ENCODE results near the gene CCDC88A.
"Not testable (repeated sequence)": the region's sequence is repeated elsewhere in the genome, so short reads cannot be mapped to it uniquely, and the experiment has no call there.

The CCDC88A gene

DNA sequence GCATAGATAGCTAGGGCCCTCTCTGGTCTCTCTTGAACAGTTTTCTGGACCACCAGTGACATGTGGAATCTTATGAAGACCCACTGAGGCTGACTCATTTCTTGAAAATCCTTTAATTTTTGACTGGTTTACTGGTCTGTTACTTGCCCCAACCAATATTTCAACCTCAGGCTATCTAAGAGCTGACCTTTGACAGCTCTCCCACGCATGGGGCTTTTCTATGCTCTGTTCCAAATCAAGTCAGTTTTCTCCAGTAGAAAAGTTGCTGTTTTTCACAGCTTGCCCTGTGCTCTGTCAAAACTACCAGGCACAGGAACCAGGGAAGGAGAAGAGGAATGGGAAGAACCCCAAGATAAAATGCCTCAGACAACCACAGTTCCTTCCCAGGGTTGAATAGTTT is 104.7 kb downstream of the CCDC88A start:
- no peak for DNase-seq (ENCODE audit: low spot score)

DNA sequence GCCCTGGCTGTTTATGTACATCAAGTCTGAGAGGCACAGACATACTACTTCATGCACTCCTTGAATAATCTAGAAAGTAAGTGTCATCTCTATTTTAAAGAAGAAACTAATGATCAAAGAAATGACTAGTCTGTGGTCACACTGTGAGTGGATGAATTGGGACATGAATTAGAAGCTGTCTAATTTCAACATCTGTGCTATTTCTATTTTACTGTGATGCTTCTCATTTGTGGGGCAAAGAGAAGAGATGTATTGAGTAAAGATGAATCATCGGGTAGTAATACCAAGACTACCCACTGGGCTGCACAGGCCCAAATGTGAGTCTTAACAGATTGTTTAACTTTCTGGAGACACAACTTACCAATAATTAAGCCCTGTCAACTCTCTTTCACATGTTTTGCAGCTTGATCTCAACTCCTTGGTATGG is 108.2 kb downstream of the CCDC88A start:
- DNase-seq (ENCODE audit: low spot score) (peak; percentile 12), FAIRE-seq (no peak)

More for the DNA sequence above, 104.7 kb downstream of the CCDC88A start:
- FAIRE-seq: no peak

DNA sequence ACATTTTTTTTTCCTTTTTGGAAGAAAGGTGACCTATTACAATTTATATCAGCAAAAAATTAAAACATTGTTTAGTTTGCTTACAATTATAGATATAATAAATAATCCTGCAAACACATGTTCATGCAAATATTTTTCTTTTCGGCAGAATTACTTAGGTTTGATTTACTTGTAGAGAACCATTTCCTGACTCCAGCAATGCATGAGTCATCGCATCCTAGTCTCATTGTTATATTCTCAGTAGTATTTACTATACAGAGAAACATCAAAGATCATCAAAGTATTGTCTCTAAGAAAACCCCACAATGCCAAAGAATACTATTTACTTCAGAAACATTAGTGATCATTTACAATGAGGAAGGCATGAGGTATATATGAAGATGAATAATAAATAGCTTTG is 110.2 kb downstream of the CCDC88A start:
- peak; percentile 9 for FAIRE-seq
- peak; percentile 8 for DNase-seq (ENCODE audit: low spot score)

DNA sequence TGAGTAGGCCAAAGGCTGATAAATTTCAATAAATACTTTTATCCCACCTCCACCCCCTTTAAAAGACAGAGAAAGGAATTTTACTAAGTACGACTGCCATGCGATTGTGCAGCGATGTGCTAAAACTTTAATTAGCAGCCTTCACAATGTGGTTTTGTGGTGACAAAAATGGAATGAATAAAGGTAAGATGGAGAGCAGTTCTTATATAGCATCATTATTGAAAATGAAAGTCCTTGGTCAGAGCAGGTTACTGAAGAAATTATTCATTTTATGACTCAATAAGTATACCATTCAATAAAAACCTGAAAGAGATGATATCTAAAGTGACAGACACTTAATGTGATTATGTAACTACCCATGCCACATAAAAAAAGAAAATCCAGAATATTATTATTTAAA is 117.4 kb downstream of the CCDC88A start:
- FAIRE-seq (no peak), DNase-seq (ENCODE audit: low spot score) (no peak)

DNA sequence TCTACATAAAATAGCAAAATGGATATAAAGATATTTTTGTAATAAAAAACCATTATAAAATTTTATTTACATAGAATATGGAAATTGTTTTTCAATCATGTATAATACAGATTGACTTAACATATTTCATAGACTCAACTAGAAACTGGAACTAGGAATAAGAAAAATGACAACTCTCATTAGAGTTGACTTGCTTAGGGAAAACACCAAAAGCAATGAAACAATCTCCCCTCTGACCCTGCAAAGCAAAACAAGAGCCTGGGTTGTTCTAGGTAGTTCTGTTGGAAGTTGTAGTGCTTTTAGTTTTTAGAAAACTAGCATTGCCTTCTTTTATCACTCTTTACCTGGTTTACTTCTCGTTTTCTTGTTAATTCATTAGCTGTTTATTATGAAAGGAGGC is 118.4 kb downstream of the CCDC88A start:
- DNase-seq (ENCODE audit: low spot score) (no peak), FAIRE-seq (no peak)

DNA sequence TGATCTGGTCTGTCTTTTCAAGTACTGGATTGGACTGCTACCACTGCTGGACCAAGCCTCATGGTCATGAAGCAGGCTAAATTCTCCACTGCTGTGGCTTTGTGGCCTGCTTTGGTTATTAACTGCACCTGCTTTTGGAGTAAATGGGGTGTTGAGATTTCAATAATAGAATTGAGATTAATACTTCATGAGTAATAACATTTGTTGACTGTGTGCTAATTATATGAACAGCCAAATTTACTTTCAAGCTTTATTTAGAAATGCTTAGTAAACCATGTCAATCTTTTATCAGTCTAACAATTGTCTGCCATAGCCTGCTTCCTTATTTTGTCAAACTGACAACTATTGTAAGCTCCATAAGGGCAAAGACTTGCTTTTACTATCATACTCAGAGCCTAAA is 123.3 kb downstream of the CCDC88A start:
- DNase-seq (ENCODE audit: low spot score): no peak
- no peak for FAIRE-seq

DNA sequence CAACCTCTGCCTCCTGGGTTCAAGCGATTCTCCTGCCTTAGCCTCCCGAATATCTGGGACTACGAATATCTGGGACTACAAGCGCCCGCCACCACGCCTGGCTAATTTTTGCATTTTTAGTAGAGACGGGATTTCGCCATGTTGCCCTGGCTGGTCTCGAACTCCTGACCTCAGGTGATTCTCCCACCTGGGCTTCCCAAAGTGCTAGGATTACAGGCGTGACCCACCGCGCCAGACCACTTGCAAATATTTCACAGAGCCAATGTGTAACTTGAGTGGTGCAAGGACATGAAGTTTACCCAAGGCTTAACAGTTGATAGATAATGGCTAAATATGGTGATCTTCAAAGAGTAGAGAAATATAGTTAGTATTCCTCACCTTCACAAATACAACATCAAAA is 136.6 kb downstream of the CCDC88A start:
- FAIRE-seq (no peak), DNase-seq (ENCODE audit: low spot score) (no peak)

DNA sequence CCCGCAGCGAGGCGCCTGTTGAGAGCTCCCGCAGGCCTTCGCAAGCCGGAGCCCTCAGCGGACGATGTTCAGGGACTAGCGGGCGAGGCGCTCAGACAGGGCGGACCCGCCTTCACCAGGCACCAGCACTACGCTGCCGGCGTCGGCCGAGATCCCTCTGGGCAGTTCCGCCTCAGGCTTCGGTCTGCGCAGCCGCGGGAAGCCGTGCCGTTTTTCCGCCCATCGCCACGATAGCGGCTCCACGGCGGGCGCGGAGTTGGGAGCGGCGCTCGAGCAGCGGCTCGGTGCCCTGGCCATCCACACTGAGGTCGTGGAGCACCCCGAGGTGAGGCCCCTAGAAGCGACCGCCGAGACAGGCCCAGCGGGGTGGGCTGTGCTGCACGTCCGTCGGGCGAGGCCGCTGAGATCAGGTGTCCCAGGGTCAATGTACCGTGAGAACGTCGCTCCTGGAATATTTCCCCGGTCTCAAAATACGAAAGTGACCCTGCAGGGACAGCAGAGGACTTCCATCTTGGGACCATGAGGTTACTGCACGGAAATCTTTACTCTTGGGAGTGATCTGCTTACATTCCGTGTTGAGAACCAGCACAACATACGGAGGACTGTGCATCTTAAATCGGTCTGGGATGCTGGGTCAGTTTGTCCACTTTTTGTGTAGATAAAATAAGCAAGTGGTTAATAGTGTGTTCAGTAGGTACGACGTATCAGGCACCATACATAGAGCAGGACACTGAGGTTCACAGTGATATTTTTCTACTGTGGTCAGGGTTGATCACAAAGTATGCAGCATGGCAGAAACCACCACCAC is 137.3 kb downstream of the CCDC88A start:
- FAIRE-seq (peak; percentile 13), DNase-seq (ENCODE audit: low spot score) (peak; percentile 95)

DNA sequence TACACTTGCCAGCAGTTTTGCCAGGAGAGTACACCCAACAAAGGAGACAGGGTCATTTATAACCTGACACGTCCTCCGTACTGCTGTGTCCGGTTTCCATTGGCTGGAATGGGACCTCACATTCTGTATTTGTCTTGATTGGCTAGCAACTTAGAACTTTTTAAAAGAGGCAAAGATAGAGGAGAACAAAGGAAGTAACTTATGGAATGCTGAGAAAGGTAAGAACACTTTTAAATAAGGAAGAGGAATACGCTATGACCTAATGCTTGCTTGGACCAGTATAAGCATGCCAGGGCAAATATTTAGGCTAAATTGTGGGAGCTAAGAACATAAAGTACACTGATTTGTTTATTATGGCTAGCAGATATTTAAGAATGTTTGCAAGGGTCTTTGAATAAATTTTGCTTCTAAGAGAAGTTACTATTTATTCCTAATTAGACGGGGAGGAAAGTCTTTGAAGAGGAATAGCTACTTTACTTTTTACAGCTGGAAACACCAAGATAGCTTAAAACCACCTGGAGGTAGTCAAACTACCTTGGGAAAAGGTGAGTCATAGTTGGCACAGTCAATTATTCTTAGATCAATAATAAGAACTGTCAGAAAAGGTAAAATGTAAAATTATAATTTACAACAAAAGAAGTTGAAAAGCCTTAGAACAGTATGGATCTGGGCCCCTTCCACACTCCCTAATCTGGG is 138.7 kb downstream of the CCDC88A start:
- not testable (repeated sequence) for DNase-seq (ENCODE audit: low spot score); FAIRE-seq

DNA sequence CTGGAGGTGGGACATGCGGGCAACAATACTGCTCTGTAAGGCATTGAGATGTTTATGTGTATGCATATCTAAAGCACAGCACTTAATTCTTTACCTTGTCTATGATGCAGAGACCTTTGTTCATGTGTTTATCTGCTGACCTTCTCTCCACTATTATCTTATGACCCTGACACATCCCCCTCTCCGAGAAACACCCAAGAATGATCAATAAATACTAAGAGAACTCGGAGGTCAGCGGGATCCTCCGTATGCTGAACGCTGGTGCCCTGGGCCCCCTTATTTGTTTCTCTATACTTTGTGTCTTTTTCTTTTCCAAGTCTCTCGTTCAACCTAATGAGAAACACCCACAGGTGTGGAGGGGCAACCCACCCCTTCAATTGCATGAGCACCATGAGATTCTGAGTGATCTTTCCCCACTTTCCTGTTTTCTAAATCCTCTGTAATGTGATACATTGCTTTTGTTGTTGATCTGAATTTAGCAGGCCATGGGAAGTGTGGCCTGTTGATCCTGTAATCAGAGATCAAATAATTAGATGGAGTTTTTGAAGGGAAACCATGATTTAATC is 139.7 kb downstream of the CCDC88A start:
- DNase-seq (ENCODE audit: low spot score); FAIRE-seq: not testable (repeated sequence)

DNA sequence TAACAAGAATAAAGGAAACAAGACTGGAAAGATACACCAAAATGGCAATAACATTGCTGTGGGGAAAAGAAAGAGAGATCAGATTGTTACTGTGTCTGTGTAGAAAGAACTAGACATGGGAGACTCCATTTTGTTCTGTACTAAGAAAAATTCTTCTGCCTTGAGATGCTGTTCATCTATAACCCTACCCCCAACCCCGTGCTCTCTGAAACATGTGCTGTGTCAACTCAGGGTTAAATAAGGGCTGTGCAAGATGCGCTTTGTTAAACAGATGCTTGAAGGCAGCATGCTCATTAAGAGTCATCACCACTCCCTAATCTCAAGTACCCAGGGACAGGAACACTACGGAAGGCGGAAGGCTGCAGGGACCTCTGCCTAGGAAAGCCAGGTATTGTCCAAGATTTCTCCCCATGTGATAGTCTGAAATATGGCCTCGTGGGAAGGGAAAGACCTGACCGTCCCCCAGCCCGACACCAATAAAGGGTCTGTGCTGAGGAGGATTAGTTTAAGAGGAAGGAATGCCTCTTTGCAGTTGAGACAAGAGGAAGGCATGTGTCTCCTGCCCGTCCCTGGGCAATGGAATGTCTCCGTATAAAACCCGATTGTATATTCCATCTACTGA is 140.3 kb downstream of the CCDC88A start:
- not testable (repeated sequence) for FAIRE-seq; DNase-seq (ENCODE audit: low spot score)

DNA sequence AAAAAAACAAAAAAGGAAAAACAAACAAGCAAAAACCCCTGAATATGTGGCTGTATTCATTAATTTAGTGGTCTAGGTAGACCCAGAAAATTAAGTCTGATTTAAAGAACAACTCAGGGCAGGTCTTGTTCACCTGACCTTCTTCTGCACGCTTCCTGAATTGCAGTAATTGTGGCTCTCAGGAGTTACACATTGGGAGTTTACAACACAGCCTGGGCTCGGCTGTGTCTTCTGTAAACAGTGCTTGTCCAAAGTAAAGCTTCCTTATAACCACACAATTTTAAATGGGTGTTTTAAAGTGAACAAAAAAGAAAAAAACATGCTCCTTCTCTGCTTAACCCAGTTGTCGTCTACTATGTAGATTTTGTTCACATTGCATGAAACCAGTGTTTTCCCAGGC is 142.3 kb downstream of the CCDC88A start:
- no peak for FAIRE-seq
- no peak for DNase-seq (ENCODE audit: low spot score)

DNA sequence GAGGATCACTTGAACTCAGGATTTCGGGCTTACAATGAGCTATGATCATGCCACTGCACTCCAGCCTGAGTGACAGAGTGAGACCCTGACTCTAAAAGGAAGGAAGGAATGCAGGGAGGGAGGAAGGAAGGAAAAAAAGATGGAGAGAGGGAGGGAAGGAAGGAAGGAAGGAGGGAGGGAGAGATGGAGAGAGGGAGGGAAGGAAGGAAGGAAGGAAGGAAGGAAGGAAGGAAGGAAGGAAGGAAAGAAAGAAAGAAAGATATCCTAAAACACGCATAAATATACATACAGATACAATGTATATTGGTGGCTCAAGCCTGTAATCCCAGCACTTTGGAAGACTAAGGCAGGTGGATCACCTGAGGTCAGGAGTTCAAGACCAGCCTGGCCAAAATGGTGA is 145.3 kb downstream of the CCDC88A start:
- FAIRE-seq; DNase-seq (ENCODE audit: low spot score): not testable (repeated sequence)

DNA sequence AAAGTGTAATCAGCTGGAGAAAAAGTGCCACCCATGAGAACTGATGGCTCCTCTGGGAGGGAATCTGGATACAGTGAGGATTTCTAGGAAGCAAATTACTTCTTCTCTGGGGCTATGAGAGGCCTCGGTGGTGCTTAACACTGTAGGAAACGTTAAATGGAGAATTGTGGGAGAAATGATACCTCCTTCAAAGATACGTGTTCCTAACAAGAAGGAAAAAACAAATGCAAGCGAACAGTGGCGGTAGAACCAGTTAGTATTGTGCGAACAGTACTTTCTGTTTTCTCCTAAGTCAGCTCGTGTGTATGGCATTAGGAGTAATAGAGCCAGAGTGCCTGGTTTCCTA is 150.0 kb downstream of the CCDC88A start:
- FAIRE-seq: no peak

DNA sequence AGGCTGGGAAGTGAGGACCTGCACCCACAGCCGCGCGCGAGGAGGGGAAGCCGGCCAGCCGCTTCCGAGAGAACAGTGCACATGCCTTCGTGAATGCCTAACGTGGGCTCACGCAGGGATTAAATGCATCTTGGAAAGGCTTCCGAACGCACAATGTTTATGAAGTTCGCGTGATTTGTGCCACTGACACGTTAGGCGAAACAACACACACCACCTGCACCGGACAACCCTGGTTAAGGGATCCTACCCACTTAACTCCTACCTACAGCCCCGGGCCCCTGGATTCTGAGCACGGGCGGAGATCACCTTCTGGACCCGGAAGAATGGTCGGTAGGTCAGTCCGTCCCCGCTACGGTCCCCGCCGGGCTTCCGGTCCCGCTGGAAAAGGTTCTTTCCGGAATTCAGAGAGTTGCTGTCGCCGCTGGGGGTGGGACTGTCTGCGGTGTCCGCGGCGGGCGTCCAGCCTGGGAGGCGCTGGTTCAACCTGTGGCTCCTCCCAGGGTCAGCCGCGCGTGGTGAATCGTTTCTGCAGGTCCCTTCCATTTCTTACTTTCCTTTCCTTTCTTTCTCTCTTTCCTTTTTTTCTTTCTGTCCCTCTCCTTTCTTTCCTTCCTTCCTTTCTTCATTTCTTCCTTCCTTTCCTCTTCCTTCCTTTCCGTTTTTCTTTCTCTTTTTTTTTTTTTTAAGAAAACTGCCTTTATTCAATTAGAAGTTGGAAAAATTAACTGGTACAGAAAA is 150.6 kb downstream of the CCDC88A start, which contains the start of gene MTIF2:
Gene MTIF2 (minus strand): TSS at position 325 of the 738 bp plus-strand sequence. CDS start 5,373 bp downstream, outside the sequence.
- FAIRE-seq (peak; percentile 20), DNase-seq (ENCODE audit: low spot score) (peak; percentile 96)

More for the DNA sequence above, 150.0 kb downstream of the CCDC88A start:
- DNase-seq (ENCODE audit: low spot score): peak; percentile 14

DNA sequence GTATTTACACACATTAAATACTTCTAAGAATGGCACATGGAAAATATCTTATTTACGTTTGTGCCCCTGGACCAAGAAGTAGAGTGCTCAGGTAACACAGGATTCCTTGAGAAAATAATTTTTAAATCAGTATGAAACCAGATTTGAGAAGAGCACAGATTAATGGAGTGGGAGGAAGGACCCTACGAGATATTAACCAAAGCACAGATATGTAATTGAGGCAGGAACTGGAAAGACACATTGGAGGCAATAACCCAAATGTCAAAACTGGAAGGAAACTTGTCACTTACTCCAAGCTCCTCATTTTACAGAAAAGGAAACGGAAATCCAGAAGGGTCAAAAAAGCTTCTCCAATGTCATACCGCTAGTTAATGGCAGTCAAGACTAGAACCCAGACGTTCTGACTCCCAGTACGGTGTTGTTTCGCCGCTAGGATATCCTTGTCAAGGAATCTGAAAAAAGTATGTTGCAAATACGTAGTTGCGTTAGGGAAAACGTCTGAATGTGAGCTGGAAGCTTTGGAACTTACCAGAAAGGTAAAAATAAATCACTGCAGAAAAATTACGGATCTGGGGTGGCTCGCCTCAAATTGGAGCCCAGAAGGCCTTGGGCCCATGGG is 151.3 kb downstream of the CCDC88A start:
- FAIRE-seq: no peak
- DNase-seq (ENCODE audit: low spot score): no peak

DNA sequence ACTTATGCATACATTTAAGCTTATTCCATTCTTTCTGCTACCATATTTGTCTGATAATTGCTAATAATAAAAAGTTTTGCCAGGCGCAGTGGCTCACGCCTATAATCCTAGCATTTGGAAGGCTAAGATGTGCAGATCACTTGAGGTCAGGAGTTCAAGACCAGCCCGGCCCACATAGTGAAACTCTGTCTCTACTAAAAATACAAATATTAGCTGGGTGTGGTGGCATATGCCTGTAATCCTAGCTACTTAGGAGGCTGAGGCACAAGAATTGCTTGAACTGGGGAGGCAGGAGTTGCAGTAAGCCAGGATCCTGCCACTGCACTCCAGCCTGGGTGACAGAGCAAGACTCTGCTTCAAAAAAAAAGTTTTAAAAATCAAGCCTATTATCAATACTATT is 160.1 kb downstream of the CCDC88A start:
- not testable (repeated sequence) for FAIRE-seq; DNase-seq (ENCODE audit: low spot score)

DNA sequence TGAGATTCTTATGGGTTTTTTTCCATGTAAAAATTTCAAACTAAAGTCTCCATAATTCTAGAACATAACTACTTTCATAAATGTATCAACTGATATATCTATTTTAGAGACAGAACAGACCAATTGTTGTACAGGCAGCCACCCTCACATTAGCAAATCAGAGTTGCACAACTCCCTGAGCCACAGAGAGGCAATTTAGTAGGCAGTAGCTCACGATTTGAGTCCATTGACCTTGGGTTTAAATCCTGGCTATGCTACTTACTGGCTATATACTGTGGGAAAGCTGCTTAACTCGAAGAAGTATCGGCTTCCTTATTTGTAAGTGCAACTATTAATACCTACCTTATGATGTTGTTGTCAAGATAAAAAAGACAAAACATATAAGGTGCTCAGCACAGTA is 166.8 kb downstream of the CCDC88A start:
- FAIRE-seq (peak; percentile 40), DNase-seq (ENCODE audit: low spot score) (no peak)

DNA sequence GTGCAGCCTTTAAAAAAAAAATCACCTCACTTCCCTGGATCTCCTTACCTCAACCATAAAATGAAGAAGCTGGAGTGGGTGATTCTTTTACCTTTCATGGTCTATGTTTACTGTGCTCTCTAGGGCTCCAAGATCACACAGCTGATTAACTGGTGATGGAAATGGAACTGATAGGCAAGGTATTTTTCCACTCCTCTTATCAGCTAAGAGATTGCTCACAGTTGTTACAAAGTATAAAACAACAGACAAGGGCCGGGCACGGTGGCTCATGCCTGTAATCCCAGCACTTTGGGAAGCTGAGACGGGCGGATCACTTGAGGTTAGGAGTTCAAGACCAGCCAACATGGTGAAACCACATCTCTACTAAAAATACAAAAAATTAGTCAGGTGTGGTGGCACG is 172.6 kb downstream of the CCDC88A start:
- no peak for FAIRE-seq
- no peak for DNase-seq (ENCODE audit: low spot score)

DNA sequence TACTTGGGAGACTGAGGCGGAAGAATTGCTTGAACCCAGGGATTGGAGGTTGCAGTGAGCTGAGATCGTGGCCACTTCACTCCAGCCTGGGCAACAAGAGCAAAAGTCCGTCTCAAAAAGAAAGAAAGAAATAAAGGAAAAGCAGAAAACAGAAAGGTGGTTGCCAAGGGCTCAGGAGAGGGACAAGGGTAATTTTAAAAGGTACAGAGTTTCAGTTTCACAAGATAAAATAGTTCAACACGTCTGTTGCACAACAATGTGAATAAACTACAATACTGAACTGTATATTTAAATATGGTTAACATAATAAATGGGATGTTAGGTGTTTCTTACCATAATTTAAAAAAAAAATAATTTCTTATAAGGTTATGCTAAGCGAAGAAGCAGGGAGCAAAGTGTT is 174.2 kb downstream of the CCDC88A start:
- no peak for FAIRE-seq

DNA sequence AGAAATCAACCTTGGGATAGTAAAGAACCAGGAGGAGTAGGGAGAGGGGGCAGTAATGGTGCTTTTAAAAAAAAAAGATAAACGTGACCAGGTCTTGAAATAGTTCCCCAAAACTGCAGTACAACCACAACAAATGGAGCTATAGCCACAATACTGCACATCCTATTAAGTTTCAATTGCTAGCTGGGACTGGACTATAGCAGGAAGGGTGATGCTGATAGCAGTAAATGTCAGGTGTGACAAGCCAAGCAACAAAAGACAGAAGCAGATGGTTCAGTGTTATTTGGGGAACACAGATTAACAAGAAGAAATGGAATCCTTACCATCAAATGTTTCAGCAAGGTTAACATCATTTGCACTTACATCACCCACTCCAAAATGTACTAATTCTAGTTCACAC is 177.0 kb downstream of the CCDC88A start:
- no peak for DNase-seq (ENCODE audit: low spot score)
- peak; percentile 82 for FAIRE-seq

More for the DNA sequence above, 174.2 kb downstream of the CCDC88A start:
- no peak for DNase-seq (ENCODE audit: low spot score)

Measured in urothelium cell line (cell line).